GM18858 (cell line): ENCODE data around the gene EXOC4.
A peak's percentile ranks its signal among the peaks of the same experiment; 100 is the strongest.
"Not testable (repeated sequence)": the region's sequence is repeated elsewhere in the genome, so short reads cannot be mapped to it uniquely, and the experiment has no call there.

Experiments
- ATAC-seq: cut with Tn5 transposase; IDR thresholded peaks from one replicate; pipeline ENCODE4 v1.9.1; 2021; ENCODE audit not compliant: unreplicated experiment

Gene EXOC4

GRCh38 chr7:133857376-133858119 lies 604.7 kb downstream of the EXOC4 start:
- ATAC-seq = no peak

- ATAC-seq = no peak
Observed at GRCh38 chr7:133858311-133858710, 605.4 kb downstream of the EXOC4 start.

GRCh38 chr7:133859231-133859630 lies 606.4 kb downstream of the EXOC4 start:
- ATAC-seq = no peak

GRCh38 chr7:133859871-133860450 lies 607.1 kb downstream of the EXOC4 start:
- no peak for ATAC-seq

GRCh38 chr7:133860628-133861335 lies 607.9 kb downstream of the EXOC4 start:
- ATAC-seq = no peak

- ATAC-seq = no peak
Observed at GRCh38 chr7:133861876-133862275, 609.0 kb downstream of the EXOC4 start.

GRCh38 chr7:133863362-133864061 lies 610.6 kb downstream of the EXOC4 start:
- no peak for ATAC-seq

- no peak for ATAC-seq
Observed at GRCh38 chr7:133869556-133869955, 616.7 kb downstream of the EXOC4 start.

GRCh38 chr7:133871757-133872156 lies 618.9 kb downstream of the EXOC4 start:
- ATAC-seq = no peak

- ATAC-seq = no peak
Observed at GRCh38 chr7:133873187-133873586, 620.3 kb downstream of the EXOC4 start.

- no peak for ATAC-seq
Observed at GRCh38 chr7:133873631-133874030, 620.8 kb downstream of the EXOC4 start.

- ATAC-seq = no peak
Observed at GRCh38 chr7:133883591-133883990, 630.7 kb downstream of the EXOC4 start.

GRCh38 chr7:133885213-133885612 lies 632.3 kb downstream of the EXOC4 start:
- no peak for ATAC-seq

GRCh38 chr7:133886086-133886485 lies 633.2 kb downstream of the EXOC4 start:
- no peak for ATAC-seq

GRCh38 chr7:133886797-133887196 lies 633.9 kb downstream of the EXOC4 start:
- no peak for ATAC-seq

- no peak for ATAC-seq
Observed at GRCh38 chr7:133887459-133887858, 634.6 kb downstream of the EXOC4 start.

- ATAC-seq = no peak
Observed at GRCh38 chr7:133888061-133888930, 635.4 kb downstream of the EXOC4 start.

GRCh38 chr7:133904776-133905175 lies 651.9 kb downstream of the EXOC4 start:
- no peak for ATAC-seq

- ATAC-seq = not testable (repeated sequence)
Observed at GRCh38 chr7:133906553-133906952, 653.7 kb downstream of the EXOC4 start.

- ATAC-seq = no peak
Observed at GRCh38 chr7:133910761-133911160, 657.9 kb downstream of the EXOC4 start.

GRCh38 chr7:133911724-133912123 lies 658.8 kb downstream of the EXOC4 start:
- peak; percentile 61 for ATAC-seq
